Activated naive CD8-positive, alpha-beta T cell treated with anti-CD3 and anti-CD28 coated beads, Interleukin-2, amount 50 U/mL, for 24 hours (primary cell): ENCODE measurements around the gene EIF4G1.

Experiments
- ATAC-seq: fragments of 150-1000 bp; cut with Tn5 transposase; one replicate; pipeline ENCODE4 v1.10.0; 2021
- DNase-seq: peaks from one replicate; pipeline ENCODE4 v3.0.0; 2021
- H3K27ac Mint-ChIP-seq: one replicate; pipeline ENCODE4 v1.8.0; 2021; ENCODE audit warnings: mild to moderate bottlenecking, mixed read lengths
- H3K27me3 Mint-ChIP-seq: one replicate; pipeline ENCODE4 v1.8.0; 2021; ENCODE audit warnings: mixed read lengths
- H3K36me3 Mint-ChIP-seq: one replicate; pipeline ENCODE4 v1.8.0; 2021; ENCODE audit warnings: low read depth, mixed read lengths
- H3K4me1 Mint-ChIP-seq: one replicate; pipeline ENCODE4 v1.8.0; 2021; ENCODE audit warnings: mixed read lengths
- H3K4me3 Mint-ChIP-seq: one replicate; pipeline ENCODE4 v1.8.0; 2021; ENCODE audit warnings: mild to moderate bottlenecking, moderate library complexity, mixed read lengths
- H3K9me3 Mint-ChIP-seq: one replicate; pipeline ENCODE4 v1.8.0; 2021; ENCODE audit warnings: mixed read lengths

Gene EIF4G1

DNA sequence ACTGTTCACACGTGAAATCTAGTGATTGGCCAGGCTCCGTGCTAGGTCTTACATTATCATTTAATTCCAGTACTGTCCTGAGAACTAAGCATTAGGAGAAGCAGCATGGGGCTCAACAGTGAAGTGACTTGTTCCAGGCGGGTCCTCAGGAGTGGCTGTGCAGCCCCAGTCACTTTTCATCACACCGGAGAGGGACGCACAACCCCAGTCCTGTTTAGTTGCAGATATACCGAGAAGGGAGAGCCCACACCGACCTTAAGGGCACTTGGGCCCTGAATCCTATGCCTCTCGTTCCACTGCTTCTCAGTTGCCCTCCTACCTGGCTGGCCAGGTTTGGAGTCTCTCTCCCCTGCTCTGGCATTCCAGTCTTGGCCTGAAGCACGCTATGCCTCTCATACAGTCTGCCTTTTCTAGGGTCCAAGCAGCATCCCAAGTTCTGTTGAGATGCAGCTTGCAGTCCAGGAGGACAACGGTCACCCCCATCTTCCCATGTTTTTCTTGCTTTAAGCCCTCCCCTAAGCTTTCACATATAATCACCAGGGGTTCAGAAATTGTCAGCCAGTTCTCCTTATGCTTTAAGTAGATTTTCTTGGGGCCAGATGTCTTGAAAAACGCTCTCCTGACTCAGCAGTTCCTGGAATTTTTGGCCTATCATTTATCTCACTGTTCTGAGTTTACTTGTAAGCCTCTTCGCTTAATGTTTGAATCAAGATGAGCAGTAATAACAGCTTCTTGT, 33.1 kb downstream of the EIF4G1 start:
- ATAC-seq (no peak), DNase-seq (no peak)
- Mint-ChIP-seq H3K27ac (no peak overlapping the region), H3K4me3 (no peak overlapping the region), H3K4me1 (no peaks in the 10 kb centered on the region), H3K27me3 (no peaks in the 10 kb centered on the region), H3K9me3 (no peaks in the 10 kb centered on the region), H3K36me3 (no peaks in the 10 kb centered on the region)

DNA sequence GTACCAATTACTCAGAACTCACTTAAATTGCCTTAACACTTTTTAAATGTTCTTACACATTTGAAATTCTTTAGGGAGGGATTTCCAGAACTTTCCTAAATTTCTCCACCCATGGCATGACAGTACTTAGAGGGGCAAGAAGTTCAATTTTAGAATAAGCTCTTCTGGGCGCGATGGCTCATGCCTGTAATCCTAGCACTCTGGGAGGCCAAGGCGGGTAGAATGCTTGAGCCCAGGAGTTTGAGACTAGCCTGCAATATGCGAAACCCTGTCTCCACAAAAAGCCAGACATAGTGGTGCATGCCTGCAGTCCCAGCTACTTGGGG, 33.6 kb downstream of the EIF4G1 start:
- Mint-ChIP-seq H3K4me3 (no peak overlapping the region), H3K27me3 (no peaks in the 10 kb centered on the region), H3K27ac (no peak overlapping the region), H3K36me3 (no peaks in the 10 kb centered on the region), H3K9me3 (no peaks in the 10 kb centered on the region), H3K4me1 (no peaks in the 10 kb centered on the region)
- ATAC-seq (no peak), DNase-seq (no peak)

DNA sequence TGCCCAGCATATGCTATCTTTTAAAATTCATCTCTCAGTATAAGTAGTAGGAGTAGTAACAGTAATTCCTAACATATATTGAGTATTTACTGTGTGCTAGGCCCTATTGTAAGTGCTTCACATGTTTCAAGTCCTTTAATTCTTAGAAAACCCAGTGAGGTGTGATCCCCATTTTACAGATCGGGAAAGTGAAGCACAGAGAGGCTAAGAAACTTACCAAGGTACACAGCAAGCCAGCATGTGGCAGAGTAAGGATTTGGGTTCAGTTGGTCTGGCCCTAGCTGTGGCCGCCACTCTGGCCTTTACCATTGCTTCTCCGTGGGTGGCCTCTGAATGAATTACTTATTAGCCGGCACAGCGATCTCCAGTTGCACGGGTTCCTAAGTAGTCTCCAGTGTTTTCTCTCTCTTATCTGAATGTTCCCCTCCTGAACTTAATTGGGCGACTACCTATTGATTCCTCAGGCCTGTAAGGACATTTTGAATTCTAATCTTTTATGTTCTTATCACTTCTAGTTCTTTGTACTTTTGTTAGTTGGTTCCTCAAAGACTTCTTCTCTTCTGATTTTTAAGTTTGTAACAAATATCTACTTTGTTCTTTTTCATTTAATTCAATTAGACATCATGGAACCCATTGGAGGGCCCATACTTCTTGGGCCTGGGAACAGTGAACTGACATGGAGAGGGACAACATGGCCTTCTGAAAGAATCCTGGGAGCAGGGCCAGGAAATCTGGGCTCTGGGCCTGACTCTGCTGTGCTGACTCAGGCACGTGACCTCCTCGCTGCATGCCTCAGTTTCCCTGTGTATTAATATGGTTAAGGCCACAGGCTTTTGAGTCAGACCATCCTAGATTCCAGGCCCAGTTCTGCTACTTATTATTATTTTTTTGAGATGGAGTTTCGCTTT, 35.4 kb downstream of the EIF4G1 start:
- DNase-seq (no peak), ATAC-seq (no peak)
- Mint-ChIP-seq H3K9me3 (no peaks in the 10 kb centered on the region), H3K27me3 (no peaks in the 10 kb centered on the region), H3K36me3 (no peaks in the 10 kb centered on the region), H3K27ac (no peak overlapping the region), H3K4me1 (no peaks in the 10 kb centered on the region), H3K4me3 (no peak overlapping the region)

DNA sequence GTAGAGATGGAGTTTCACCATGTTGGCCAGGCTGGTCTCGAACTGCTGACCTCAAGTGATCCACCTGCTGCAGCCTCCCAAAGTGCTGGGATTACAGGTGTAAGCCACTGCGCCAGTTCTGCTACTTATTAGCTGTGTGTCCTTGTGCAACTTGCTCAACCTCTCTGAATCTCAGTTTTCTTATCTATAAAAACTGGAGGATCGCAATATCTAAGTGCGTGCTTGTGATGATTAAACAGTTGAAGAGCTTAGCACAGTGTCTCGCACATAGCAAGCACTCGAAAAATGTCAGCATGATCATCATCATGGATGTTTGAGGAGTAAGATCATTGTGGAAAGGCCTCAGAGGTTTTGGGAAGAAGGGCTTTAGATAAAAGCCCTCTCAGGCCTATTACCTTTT, 36.2 kb downstream of the EIF4G1 start:
- ATAC-seq, result no peak
- H3K27ac Mint-ChIP-seq, result no peak overlapping the region

DNA sequence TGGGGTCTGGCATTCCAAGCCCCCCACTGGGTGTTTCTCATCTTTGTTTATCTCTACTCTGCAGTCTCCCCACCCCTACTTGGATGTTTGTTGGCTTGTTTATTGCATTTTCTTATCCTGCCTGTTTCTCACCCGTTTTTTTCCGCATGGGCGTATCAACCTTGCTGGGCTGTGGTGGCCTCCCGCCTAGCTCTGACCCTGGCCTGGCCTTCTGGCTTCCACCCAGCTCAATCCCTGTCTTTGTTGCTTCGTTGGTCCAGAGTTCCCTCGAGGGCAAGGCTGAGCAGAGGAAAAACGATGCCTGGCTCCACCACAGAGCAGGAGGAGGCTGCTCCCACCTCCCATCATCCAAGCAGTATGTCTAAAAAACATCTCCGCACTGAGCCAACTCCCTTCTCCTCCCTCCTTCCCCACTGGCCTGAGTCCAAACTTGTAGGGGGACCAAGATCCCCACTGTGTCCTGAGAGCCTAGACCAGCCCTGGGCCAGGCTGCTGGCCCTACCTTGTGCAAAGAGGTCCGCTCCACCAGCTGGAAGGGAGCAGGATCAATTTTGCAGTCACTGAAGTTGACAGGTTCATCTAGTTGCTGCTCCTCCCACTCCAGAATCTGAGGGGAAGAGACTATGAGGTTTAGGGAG, 37.2 kb downstream of the EIF4G1 start:
- no peak for ATAC-seq
- Mint-ChIP-seq H3K4me1 (no peaks in the 10 kb centered on the region), H3K27ac (no peak overlapping the region), H3K4me3 (no peak overlapping the region), H3K9me3 (no peaks in the 10 kb centered on the region), H3K36me3 (peaks cover 5% of the 10 kb centered on the region), H3K27me3 (no peaks in the 10 kb centered on the region)
- DNase-seq, result no peak

More for the DNA sequence above, 36.2 kb downstream of the EIF4G1 start:
- no peak overlapping the region for H3K4me3 Mint-ChIP-seq
- no peak for DNase-seq
- H3K36me3 Mint-ChIP-seq, result peaks cover 5% of the 10 kb centered on the region
- no peaks in the 10 kb centered on the region for H3K4me1 Mint-ChIP-seq
- H3K9me3 Mint-ChIP-seq, result no peaks in the 10 kb centered on the region
- no peaks in the 10 kb centered on the region for H3K27me3 Mint-ChIP-seq

DNA sequence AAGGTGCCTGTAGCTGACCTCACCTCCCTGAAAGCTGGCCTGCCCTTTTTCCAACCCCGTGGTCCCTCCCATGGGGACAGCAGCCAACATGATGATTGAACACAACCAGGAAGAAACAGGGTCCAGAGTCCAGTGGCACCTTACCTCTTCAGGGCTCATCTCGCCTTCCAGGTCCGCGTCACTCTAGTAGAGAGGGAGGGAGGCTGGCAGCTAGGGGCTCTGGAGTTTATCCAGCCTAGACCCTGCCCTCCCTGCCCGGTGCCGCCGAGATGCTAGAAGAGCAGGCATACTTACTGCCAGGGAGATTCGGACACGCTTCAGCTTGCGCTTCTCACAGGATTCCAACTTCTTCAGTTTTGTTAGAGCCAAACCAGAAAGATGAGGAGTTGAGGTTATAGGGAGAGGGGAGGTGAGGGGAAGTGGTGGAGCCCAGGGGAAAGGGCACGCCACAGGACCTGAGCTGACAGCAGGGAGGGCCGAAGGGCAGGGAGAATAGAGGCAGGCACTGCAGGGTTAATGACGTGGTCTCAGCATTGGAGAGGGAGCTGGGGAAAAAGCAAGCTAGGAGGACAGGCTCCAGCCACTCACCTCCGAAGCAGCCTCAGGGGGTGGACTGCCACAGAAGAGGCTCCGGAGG, 37.9 kb downstream of the EIF4G1 start:
- no peak overlapping the region for H3K27ac Mint-ChIP-seq

DNA sequence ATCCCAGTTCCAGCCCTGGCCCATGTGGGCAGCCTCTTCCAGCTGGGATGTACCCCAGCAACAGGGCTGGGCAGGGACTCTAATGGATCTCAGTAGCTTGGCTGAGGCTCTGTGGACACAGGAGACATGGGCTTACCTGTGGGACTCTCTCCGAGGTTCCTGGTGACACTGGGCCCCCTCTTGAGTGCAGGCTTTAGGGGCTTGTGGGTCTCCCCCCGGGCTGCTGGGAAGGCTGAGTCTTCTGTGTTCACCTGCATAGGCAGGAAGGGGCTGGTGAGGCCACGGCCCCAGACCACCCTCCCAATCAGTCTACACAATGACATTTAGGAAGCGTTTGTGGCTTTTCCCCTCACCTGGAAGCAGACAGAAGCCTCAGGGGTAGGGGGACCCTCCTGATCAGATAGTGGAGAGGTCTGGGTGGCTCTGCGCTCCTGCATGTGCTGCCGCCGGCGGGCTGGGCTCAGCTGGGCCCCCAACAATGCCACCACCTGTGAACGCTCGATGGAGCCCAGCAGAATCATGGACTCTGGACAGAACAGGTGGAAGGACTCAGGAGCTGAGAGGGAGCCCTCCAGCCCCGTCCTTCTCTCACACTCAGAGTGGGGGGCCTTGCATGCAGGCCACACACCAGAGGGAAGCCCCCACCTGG, 38.6 kb downstream of the EIF4G1 start:
- Mint-ChIP-seq H3K27ac (no peak overlapping the region), H3K4me3 (no peak overlapping the region), H3K36me3 (peaks cover 7% of the 10 kb centered on the region), H3K4me1 (no peaks in the 10 kb centered on the region), H3K27me3 (no peaks in the 10 kb centered on the region), H3K9me3 (no peaks in the 10 kb centered on the region)
- no peak for ATAC-seq
- no peak for DNase-seq

More for the DNA sequence above, 37.9 kb downstream of the EIF4G1 start:
- H3K27me3 Mint-ChIP-seq, result no peaks in the 10 kb centered on the region
- peaks cover 7% of the 10 kb centered on the region for H3K36me3 Mint-ChIP-seq
- H3K4me3 Mint-ChIP-seq, result no peak overlapping the region
- H3K9me3 Mint-ChIP-seq, result no peaks in the 10 kb centered on the region
- H3K4me1 Mint-ChIP-seq, result no peaks in the 10 kb centered on the region
- DNase-seq (no peak), ATAC-seq (no peak)

DNA sequence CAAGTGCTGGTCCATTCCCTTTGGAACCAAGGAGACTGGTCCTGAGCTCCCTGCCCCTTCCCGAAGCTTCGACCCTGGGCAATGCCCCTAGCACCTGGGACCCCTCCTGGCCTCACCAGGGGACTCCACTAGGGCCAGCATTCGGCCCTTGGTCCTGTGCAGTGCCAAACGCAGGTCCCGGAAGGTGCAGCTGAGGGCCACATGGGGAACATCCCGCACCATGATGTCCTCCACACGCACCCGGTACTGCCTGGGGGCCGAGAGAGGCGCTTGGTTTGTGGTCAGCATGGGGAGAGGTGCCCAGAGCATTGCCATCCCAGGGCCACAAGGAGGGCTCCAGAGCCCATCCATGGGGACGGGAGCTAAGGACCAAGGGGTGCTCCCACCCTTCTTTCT, 39.1 kb downstream of the EIF4G1 start:
- Mint-ChIP-seq H3K27ac (no peak overlapping the region), H3K9me3 (no peaks in the 10 kb centered on the region), H3K4me3 (no peak overlapping the region), H3K36me3 (peaks cover 7% of the 10 kb centered on the region), H3K27me3 (no peaks in the 10 kb centered on the region), H3K4me1 (no peaks in the 10 kb centered on the region)
- DNase-seq, result no peak
- ATAC-seq, result no peak

DNA sequence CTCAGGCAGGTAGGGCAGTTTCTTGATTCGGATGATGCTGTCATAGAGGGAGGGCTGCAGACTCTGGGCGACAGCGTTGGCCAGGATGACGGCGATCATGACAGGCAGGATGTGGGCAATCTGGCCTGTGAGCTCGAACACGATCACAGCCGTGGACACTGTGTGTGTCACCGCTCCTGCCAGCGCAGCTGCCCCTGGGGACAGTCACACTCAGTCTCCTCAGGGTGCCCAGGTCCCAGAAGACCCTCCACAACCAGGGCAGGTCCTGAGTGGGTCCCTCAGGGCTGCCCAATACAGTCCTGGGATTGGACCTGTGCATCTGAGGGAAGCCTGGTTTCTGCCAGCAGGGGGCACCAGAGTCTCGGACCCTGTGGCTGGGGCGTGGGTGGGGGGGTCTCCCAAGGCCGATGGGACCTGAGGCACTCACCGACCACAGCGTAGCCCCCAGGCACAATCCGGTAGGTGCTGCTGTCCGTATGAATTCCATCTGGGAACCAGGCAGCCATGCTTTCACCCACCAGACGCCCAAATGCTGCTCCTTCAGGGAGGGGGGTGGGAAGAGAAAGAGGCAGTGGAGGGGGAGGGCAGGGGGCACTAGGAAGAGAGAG, 39.8 kb downstream of the EIF4G1 start:
- peak; percentile 77 for DNase-seq
- ATAC-seq, result peak; percentile 56
- Mint-ChIP-seq H3K4me3 (no peak overlapping the region), H3K4me1 (no peaks in the 10 kb centered on the region), H3K27ac (no peak overlapping the region), H3K36me3 (peaks cover 7% of the 10 kb centered on the region), H3K27me3 (no peaks in the 10 kb centered on the region), H3K9me3 (no peaks in the 10 kb centered on the region)

DNA sequence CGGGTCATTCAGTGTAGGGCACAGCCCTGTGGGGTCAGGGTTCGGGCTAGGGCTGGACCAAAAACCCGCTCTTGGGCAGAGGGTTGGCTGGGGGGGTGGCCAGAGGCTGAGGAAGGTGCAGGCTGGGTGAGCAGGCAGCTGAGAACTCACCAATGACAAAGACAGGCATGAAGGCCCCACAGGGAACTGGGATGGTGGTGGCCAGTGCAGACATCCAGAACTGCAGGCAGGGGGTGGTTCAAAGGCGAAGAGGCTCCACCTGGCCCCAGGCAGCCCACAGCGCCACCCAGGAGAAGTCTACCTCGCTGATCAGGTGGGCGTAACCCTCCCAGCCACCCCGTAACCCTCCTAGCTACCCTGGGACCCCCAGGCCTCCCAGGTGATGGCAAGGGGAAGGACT, 40.3 kb downstream of the EIF4G1 start:
- DNase-seq, result no peak
- Mint-ChIP-seq H3K9me3 (no peaks in the 10 kb centered on the region), H3K4me1 (no peaks in the 10 kb centered on the region), H3K4me3 (no peak overlapping the region), H3K36me3 (peaks cover 7% of the 10 kb centered on the region), H3K27me3 (no peaks in the 10 kb centered on the region), H3K27ac (no peak overlapping the region)
- ATAC-seq, result no peak

DNA sequence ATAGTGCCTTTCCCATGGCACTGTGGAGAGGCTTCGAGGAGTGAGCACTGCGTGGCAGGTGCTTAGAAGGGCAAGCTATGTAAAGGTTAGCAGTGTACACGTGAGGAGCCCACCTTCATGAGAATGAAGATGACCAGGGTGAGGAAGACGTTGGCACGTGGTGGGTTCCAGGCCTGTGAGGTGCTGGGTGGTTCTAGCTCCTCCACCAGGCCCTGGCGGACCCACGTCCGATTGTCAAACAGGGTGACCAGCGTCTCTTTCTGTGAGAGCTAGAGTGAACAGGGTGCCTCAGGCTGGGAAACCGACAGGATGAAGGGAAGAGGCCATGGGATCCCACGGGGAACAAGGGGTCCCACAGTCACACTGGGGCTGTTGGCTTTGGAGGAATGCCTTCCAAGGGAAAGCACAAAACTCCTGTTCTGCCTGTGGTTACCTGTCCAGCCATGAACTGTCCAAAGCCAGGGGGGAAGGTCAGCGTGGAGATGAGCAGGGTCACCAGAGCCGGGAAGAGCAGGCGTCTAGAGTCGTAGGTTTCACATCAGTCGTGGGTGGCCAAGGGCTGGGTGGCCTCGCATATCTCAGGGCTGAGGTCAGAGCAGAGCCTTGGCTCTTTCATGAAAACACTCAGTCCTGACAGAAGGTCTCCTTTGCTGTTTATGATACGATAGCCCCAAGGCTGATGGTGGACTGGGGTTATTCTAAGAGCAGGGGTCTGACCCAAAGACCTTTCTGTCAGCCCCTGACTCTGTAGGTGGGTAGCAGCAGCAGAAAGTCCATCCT, 41.0 kb downstream of the EIF4G1 start:
- Mint-ChIP-seq H3K27ac (no peak overlapping the region), H3K4me3 (no peak overlapping the region)

DNA sequence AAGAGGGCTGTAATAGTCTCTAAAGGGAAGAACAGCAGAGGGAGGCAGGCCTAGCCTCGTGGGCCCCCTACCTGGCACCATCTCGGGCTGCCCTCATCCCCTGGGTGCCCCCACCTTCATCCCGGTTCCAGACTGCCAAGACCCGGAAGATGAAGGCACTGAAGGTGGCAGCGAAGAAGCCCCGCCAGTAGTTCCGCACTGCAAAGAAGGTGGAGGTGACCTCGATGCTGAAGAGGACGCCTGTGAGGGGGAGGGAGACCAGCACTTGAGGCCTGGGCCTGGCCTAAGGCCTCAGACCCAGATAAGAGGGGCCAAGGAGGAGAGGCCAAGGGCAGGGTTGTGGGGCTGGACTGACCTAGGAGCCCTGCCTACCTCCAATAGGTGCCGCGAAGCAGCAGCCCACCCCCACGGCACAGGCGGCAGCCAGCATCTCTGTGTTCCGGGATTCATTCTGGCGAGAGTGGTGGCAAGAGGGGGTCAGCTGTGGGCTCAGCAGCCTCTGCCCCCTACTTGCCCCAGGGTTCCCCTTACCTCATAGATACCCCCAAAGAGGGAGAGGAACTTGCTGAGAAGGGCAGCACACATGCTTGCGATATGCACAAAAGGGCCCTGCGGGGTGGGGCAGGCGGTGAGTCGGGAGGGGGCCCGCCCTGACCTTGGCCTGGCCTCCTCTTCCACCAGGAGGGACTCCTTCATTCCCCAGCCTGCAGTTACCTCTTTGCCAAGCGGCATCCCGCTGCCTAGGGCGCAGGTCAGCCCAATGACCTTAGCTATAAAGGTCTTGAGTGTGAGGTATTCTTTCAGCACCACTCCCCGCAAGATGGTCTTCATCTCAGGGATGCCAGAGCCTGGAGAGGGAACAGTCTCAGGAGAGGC, 43.1 kb downstream of the EIF4G1 start:
- Mint-ChIP-seq H3K27ac (no peak overlapping the region), H3K27me3 (peaks cover 2% of the 10 kb centered on the region), H3K9me3 (no peaks in the 10 kb centered on the region), H3K4me1 (peaks cover 12% of the 10 kb centered on the region), H3K36me3 (peaks cover 7% of the 10 kb centered on the region), H3K4me3 (no peak overlapping the region)
- no peak for DNase-seq
- no peak for ATAC-seq

More for the DNA sequence above, 41.0 kb downstream of the EIF4G1 start:
- ATAC-seq (no peak), DNase-seq (no peak)
- Mint-ChIP-seq H3K36me3 (peaks cover 7% of the 10 kb centered on the region), H3K4me1 (peaks cover 6% of the 10 kb centered on the region), H3K27me3 (peaks cover 2% of the 10 kb centered on the region), H3K9me3 (no peaks in the 10 kb centered on the region)
